ENCODE results near the gene TSFM.

GRCh38 chr12:57811028-57811755 lies 28.6 kb downstream of the TSFM start:
- TF ChIP-seq CTCF (IDR thresholded peaks at IDR 0.05 in 4 of 5, conservative IDR thresholded peaks at IDR 0.05 in 1 of 5) (no peak), POLR2A (IDR thresholded peaks at IDR 0.05) (no peak)
